Prostate gland (tissue), 2 donors: ENCODE data around the gene SMCR8.

Source experiments
- POLR2A ChIP-seq: fragments of 450-650 bp; IDR thresholded peaks from one replicate; pipeline ENCODE4 v1.6.1; 2016; ENCODE audit warnings: antibody characterized with exemption, mild to moderate bottlenecking
- POLR2AphosphoS5 ChIP-seq: sonication (generic); formaldehyde crosslinking; IDR thresholded peaks from one replicate; pipeline ENCODE4 v1.6.1; 2017; ENCODE audit warnings: antibody characterized with exemption
- TF ChIP-seq, protein P1 (sequence below), 4 experiments: fragments of 200-600 bp in 2 of 4; fragments of 450-650 bp in 2 of 4; sonication (generic) in 2 of 4; IDR thresholded peaks; 1 replicate in 3 of 4; 2 replicates in 1 of 4; pipeline ENCODE4 v1.5.1; 2016 to 2019; ENCODE audit warnings: antibody characterized with exemption in 4 of 4, mild to moderate bottlenecking in 2 of 4, moderate library complexity in 2 of 4

DNA sequence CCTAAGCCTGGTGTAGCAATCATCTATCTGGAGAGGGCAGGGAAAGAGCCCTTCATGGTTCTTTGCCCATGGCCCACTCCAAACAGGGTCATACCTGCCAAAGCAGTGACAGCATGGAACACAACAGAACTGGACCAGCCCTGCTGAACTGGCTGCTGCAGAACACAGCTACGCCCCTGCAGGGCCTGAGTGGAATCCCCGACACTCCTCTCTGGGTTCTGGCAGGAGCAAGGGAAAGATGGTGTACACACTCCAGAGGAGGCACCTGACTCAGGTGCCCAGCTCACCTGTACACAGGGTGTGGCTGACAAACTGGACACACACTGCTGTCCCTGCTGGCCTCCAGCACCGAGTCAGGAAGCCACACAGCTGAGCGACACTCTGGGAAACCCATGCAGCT lies 34.8 kb upstream of the SMCR8 start:
- TF ChIP-seq, protein P1, sequence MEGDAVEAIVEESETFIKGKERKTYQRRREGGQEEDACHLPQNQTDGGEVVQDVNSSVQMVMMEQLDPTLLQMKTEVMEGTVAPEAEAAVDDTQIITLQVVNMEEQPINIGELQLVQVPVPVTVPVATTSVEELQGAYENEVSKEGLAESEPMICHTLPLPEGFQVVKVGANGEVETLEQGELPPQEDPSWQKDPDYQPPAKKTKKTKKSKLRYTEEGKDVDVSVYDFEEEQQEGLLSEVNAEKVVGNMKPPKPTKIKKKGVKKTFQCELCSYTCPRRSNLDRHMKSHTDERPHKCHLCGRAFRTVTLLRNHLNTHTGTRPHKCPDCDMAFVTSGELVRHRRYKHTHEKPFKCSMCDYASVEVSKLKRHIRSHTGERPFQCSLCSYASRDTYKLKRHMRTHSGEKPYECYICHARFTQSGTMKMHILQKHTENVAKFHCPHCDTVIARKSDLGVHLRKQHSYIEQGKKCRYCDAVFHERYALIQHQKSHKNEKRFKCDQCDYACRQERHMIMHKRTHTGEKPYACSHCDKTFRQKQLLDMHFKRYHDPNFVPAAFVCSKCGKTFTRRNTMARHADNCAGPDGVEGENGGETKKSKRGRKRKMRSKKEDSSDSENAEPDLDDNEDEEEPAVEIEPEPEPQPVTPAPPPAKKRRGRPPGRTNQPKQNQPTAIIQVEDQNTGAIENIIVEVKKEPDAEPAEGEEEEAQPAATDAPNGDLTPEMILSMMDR (IDR thresholded peaks at IDR 0.05): no peak
- TF ChIP-seq POLR2A: no peak
- TF ChIP-seq POLR2AphosphoS5: no peak
